Left lobe of liver (tissue), 2 donors: ENCODE results near the gene ZNF212. TPM values are rescaled to one million over a fixed set of nuclear protein-coding genes. Genes with fewer than 3 reads are reported as not detected.

ENCODE experiments used
- ATAC-seq: fragments of 200-7000 bp; cut with Tn5 transposase; one replicate; pipeline ENCODE4 v1.9.1; 2020; ENCODE audit warnings: mild to moderate bottlenecking, moderate library complexity
- DNase-seq: peaks from one replicate; pipeline ENCODE4 v3.0.0-alpha.2; 2020; ENCODE audit warnings: low spot score
- total RNA-seq: library from RNA; stranded (reverse); gene quantifications from one replicate; pipeline ENCODE4 v1.2.1, GENCODE V29; 2021
- donor health status: DM: no; HTN: no; CAD: no; lungs with moderate emphysema.
- donor health status: DM: no; HTN: yes; CAD: no.

ZNF212 gene
- total RNA-seq, 1 donor from 2014 or later: 6.0 TPM

DNA sequence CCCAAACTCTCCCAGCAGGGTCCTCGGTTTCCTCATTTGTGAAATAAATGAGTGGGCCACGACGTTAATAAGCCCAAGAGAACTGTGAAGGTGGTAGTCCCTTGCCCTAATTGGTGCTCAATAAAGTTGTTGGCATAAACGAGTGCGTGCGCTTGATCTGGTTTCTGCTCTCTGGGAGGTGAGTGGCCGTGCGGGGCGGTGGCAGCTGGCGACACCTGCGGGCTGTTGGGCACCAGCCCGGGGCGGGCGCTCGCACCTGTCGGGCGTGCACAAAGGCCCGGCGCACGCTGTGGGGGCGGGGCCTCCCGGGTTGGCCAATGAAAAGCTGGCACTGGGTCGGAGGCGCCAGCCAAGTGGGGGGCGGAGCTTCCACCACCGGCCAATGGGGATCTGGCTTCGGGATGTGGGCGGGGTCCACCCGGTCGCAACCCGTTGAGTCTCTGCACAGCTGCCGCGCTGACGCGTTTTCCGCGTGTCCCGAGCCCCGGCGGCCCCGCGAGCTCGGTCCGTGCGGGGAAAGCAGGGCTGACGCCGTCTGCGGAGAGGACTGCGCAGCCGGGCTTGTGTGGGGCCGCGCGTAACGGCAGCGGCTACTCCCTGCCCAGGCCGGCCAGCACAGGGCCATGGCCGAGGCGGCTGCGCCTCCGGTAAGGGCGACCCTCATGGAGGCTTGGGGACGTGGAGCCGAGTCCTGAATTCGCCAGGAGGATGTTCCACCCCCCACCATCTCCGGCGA lies 45.6 kb downstream of the ZNF212 start:
- peak; percentile 77 for ATAC-seq
- DNase-seq: peak; percentile 89

- DNase-seq: no peak
- ATAC-seq: no peak
Measured at GRCh38 chr7:149285603-149286002, 46.2 kb downstream of the ZNF212 start.

GRCh38 chr7:149286811-149287400 lies 47.5 kb downstream of the ZNF212 start:
- peak; percentile 86 for DNase-seq
- peak; percentile 83 for ATAC-seq

- DNase-seq: no peak
- ATAC-seq: no peak
Measured at GRCh38 chr7:149287622-149288021, 48.2 kb downstream of the ZNF212 start.

DNA sequence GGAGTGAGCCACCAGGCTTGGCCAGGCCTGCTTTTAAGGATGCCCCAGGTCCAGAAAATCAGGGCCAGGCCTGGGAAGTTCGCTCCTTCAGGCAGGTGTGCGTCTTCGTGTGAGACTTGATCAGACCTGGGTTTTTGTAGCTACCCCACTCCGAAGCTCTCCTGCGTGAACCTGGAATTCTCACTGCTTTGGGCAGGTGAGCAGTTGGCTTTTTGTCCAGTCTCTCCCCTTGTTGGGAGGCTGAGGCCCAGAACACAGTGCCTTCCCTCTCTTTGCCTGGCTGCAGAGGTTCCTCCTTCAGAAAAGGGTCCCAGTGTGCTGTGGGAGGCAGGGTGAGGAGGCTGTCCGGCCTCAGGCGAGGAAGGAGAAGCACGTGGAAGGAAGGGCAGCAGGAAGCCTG lies 49.8 kb downstream of the ZNF212 start:
- no peak for DNase-seq
- no peak for ATAC-seq

DNA sequence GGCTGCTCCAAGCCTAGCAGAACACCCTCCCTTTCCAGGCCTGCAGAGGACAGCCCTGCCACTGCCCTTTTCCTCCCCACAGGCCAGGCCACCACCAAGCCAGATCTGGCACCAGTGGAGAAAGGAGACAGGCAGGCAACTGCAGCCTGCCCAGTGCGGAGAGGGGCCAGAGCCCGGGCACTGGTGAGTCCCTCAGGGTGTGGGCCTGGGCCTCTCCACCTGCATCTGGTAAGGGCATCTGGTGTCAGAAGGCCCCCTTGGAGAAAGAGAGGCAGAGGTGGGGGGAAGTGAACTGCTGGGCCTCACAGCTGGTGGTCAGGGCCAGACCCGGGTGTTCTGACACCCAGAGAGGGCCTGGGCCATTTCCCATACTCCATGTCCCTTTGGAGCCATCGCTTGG lies 50.4 kb downstream of the ZNF212 start:
- ATAC-seq (no peak), DNase-seq (no peak)

DNA sequence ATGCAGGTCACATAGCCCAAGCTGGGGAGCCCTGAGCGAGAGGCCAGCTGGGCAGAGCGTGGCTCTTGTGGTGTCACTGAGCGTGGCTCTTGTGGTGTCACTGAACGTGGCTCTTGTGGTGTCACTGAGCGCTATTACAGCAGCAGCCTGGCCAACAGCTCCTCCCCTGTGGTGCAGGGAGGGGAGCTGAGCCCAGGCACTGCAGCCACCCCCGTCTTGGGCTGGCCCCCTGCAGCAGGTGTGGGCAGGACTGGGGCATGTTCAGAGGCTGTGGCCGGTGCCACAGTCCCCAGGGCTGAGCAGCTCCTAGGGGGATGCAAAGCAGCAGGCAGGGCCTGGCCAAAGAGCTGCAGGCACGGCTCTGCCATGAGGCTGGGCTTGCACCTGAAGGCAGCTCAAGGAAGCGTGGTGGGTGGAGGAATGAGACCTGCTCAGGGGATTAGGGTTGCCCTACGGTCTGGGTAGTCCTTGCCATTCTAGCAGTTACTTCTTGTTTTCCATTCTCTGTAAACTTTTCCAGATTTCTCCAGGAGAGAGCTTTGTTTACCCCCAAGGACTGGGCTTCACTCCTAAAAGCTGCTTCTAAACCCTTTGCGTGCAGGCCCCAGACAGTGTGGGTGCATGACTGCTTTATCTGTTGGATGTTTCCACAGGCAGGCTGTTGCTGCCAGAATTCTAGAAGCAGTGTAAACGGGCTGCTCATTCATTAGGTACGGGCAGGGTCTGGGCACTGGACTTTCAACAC lies 51.8 kb downstream of the ZNF212 start:
- no peak for DNase-seq
- no peak for ATAC-seq

DNA sequence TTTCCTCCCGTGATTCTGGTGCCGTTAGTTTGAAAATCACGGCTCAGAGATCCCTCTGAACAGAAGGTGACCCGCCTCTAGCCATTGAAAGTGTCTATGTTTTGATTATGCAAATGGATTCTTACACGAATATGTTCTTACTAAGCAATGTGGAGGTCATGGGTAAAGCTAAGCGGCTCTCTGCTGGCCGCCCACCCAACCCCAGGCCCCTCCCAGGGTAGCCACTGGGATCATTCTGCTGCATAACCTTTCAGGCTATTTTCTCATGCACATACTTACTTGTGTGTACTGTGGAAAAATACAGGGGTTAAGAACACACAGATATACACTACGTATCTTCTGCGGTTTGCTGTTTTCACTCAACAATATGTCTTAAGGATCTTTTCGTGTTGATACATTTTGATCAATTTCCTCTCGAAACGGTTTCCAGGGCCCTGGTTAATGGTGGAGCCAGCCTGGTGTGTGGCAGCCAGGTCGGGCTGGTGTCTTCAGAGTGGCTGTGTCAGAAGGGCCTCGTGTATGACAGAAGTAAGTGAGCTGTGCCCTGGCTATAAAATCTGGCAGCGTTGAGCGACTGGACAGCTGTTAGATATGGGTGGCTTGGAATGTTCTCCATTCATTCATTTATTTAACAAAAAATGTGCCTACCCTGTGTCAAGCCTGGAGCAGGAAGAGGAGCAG lies 52.5 kb downstream of the ZNF212 start:
- no peak for ATAC-seq
- DNase-seq: no peak

GRCh38 chr7:149292462-149292823 lies 53.0 kb downstream of the ZNF212 start:
- no peak for DNase-seq
- ATAC-seq: no peak

- no peak for DNase-seq
- no peak for ATAC-seq
Measured at GRCh38 chr7:149293338-149293737, 53.9 kb downstream of the ZNF212 start.

GRCh38 chr7:149293946-149294633 lies 54.6 kb downstream of the ZNF212 start:
- no peak for DNase-seq
- no peak for ATAC-seq

GRCh38 chr7:149294634-149295480 lies 55.4 kb downstream of the ZNF212 start:
- DNase-seq (no peak), ATAC-seq (no peak)

DNA sequence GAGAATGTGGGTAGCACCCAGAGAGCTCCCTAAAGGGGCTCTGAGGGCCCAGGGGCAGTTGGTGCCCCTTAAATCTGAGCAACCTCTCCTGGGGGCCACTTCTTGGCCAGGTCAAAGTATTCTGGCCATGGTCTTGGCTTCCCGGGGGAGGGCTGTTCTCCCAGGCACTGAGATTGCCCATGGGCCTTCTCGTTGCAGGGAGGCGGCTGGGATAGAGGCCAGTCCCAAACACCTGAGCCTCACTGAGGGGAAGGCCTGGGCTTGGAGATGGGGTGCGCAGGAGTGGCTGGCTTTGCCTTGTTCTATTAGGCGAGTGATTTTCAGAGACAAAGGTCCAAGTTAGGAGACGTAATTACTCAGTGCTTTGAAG lies 56.0 kb downstream of the ZNF212 start:
- DNase-seq: no peak
- ATAC-seq: no peak

DNA sequence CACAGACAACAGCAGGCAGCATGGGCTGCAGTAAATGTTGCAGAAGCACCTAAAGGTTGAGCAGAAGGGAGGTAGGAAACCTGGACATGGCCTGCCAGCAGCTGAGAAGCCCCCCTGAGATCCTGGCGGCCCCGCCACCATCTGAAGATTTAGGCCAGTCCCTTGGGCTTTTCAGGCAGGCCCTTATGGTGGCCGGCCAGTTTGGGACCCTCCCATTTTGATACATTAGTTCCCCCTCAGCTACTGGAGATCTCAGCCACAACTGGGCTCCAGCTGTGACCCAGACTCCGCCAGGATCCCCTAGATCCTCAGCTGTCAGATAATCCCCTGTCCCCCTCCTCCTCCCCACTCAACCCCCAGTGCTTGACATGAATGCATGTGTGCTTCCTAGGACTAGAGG lies 56.9 kb downstream of the ZNF212 start:
- ATAC-seq: no peak
- DNase-seq: no peak

- ATAC-seq (no peak), DNase-seq (no peak)
Measured at GRCh38 chr7:149297034-149297755, 57.7 kb downstream of the ZNF212 start.

DNA sequence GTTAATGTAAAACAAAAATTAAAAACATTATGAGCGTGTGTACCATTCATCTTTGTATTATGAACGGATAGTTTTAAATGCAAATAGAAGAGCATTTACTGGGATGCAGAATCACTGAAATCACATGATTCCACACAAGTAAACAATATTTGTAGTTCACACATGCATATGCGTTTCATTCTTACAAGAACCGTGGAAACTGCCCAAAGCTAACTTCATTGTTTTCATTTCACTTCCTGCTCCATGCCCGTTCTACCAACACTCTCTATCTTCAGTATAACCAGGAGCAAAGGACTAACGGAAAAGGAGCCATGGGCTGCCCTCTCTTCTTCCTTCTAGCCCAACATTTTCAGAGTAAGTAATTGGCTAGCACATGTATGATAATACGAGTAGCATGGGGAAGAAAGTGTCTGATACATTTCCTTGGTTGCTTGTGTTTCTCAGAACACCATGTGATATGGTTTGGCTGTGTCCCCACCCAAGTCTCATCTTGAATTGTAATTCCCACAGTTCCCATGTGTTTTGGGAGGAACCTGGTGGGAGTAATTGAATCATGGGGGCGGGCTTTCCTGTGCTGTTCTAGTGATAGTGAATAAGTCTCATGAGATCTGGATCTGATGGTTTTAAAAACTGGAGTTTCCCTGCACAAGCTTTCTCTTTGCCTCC lies 61.3 kb downstream of the ZNF212 start:
- DNase-seq: no peak
- ATAC-seq: no peak

GRCh38 chr7:149302222-149302621 lies 62.8 kb downstream of the ZNF212 start:
- no peak for DNase-seq
- ATAC-seq: no peak

- ATAC-seq: no peak
- no peak for DNase-seq
Measured at GRCh38 chr7:149302865-149303264, 63.4 kb downstream of the ZNF212 start.

- no peak for ATAC-seq
Measured at GRCh38 chr7:149304006-149304405, 64.6 kb downstream of the ZNF212 start.

More at GRCh38 chr7:149304006-149304405, 64.6 kb downstream of the ZNF212 start:
- DNase-seq: no peak
